SK-N-MC (cell line): Measurements from ENCODE around the gene PREP.

Experiments used
- DNase-seq: peaks from one replicate; pipeline ENCODE4 v3.0.0-alpha.2; 2011; ENCODE audit warnings: low read depth, low spot score
- H3K27ac ChIP-seq: fragments of 200-600 bp; sonication (generic); 2 replicates; pipeline ENCODE4 v1.5.1; 2016; ENCODE audit warnings: mixed run types
- H3K36me3 ChIP-seq: fragments of 200-600 bp; sonication (generic); 2 replicates; pipeline ENCODE4 v1.6.1; 2017; ENCODE audit warnings: antibody characterized with exemption, low read length, mixed read lengths; ENCODE audit not compliant: insufficient read depth
- H3K4me3 ChIP-seq: fragments of 200-600 bp; sonication (generic); 2 replicates; pipeline ENCODE4 v1.5.1; 2016
- H3K9ac ChIP-seq: fragments of 200-600 bp; sonication (generic); 2 replicates; pipeline ENCODE4 v1.8.0; 2017; ENCODE audit warnings: mixed run types, mixed read lengths; ENCODE audit not compliant: insufficient read length
- H3K9me3 ChIP-seq: fragments of 200-600 bp; sonication (generic); 2 replicates; pipeline ENCODE4 v1.6.1; 2017; ENCODE audit warnings: low read depth, mild to moderate bottlenecking, antibody characterized with exemption, low read length, moderate library complexity, mixed read lengths
- EZH2 ChIP-seq: fragments of 200-600 bp; sonication (generic); IDR thresholded peaks from one replicate; pipeline ENCODE4 v1.6.1; 2017; ENCODE audit warnings: antibody characterized with exemption
- FOXP2 ChIP-seq: optimal IDR thresholded peaks from 2 replicates; pipeline ENCODE3; 2011; ENCODE audit warnings: mild to moderate bottlenecking, moderate library complexity; ENCODE audit not compliant: insufficient read depth; ENCODE audit errors: extremely low read length, control extremely low read depth
- POLR2AphosphoS5 ChIP-seq: IDR thresholded peaks from 2 replicates; pipeline ENCODE4 v1.6.1; 2012; ENCODE audit warnings: mild to moderate bottlenecking, low read depth, low read length, borderline replicate concordance

PREP gene

DNA sequence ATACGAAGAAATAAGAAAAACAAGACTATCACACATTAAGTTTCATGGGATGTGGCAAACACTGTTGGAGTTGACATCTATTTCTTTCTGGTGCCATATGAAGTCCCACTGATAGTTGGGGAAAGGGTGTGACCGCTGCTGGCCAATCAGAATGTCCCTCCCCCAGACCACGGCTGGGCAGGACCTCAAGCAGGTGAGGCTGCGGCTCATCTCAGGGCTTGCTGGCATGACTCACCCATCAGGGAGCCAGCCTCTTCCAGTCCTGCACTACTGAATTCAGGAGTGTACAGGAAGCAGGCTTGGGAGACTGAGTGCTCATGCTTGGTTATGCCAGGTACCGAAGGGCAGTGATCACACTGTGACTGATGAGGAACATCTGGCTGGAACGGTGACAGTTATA, 18.9 kb downstream of the PREP start:
- TF ChIP-seq POLR2AphosphoS5 (no peak), FOXP2 (no peak), EZH2 (no peak)
- Histone ChIP-seq H3K36me3 (peaks cover 3% of the 10 kb centered on the region; the same call in 1 of the 2 replicates), H3K27ac (no peak overlapping the region), H3K9ac (no peak overlapping the region), H3K4me3 (no peak overlapping the region), H3K9me3 (no peaks in the 10 kb centered on the region)
- no peak for DNase-seq

DNA sequence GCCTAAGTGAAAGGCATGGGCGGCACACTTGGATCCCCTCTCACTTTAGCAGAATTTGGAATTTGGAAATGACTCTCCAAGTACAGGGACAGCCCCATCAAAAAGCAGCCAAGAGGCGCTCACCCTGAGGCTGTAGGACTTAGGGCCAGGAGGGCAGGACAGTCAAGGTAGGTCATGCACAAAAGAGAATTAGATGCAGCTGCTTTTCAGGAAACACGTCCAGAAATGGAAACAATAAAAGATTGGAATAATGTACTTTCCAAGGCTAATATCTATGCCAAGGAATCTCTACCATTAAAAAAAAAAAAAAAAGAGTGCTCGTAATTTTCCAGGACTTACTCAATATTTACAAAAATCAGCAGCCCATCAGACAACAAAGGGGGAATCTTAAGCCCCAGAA, 19.9 kb downstream of the PREP start:
- TF ChIP-seq FOXP2 (no peak), EZH2 (no peak), POLR2AphosphoS5 (no peak)
- Histone ChIP-seq H3K9me3 (no peaks in the 10 kb centered on the region), H3K36me3 (peaks cover 3% of the 10 kb centered on the region; the same call in 1 of the 2 replicates), H3K27ac (no peak overlapping the region), H3K9ac (no peak overlapping the region), H3K4me3 (no peak overlapping the region)
- no peak for DNase-seq

DNA sequence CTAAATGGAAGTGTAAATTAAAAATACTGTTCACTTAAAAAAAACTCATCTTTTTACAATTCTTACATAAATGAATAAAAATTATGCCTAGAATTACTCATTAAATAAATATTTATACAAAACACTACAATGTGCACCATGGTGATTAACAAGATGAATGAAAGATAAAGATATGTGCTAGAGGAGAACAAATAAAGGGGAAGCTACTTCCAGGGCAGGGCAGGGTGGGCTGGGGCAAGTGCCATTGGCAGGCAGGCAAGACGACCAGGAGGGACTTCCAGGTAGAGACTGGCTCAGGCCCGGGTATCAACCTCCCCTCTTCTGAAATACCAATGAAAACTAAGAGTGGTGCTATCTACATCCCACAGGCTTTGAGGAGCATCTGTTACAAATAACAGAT, 20.4 kb downstream of the PREP start:
- H3K9ac ChIP-seq: no peak overlapping the region
- no peak overlapping the region for H3K4me3 ChIP-seq
- H3K9me3 ChIP-seq: no peaks in the 10 kb centered on the region
- no peak overlapping the region for H3K27ac ChIP-seq
- peaks cover 3% of the 10 kb centered on the region; the same call in 1 of the 2 replicates for H3K36me3 ChIP-seq
- no peak for DNase-seq
- no peak for TF ChIP-seq EZH2
- no peak for TF ChIP-seq FOXP2
- no peak for TF ChIP-seq POLR2AphosphoS5

DNA sequence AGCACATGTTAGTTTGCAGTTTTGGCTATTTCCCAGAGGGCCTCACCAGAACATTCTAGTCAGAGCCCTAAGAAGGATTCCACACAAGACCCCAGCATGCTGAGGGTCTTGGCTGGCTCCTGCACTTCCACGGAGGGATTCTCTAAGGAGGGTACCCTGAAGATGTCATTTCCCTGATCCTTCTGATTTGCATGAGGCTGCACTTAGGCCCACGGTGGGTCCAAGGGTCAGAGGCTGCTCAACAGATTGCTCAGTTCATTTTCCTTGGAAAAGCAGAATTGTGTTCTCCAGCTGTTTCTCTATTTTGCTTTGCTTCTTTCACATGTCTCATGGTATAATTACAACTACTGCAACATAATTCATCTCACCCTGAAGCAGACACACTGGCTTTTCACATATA, 22.2 kb downstream of the PREP start:
- no peak overlapping the region for H3K27ac ChIP-seq
- TF ChIP-seq EZH2 (no peak), FOXP2 (no peak)
- no peak for DNase-seq
- no peak overlapping the region for H3K9ac ChIP-seq
- H3K9me3 ChIP-seq: no peaks in the 10 kb centered on the region
- H3K4me3 ChIP-seq: no peak overlapping the region
- peaks cover 4% of the 10 kb centered on the region; the same call in 1 of the 2 replicates for H3K36me3 ChIP-seq

DNA sequence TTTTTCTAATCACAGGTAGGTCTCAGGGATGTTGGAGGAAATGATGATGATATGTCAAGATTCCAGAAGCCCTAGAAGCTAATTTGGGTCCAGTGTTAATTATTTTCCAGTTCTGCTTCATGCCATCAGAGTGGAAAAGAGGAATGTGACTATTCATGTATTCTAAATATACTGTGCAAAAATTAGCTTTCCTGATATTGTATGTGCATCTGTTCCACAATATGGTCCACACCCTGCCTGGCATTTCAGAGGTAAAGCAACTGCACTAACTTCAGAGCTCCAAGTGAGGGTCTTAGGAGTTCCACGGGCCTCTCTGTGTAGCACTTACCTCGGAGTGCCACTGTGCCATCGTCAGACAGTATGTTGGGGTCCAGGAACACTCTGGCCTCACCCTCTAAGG, 27.1 kb downstream of the PREP start:
- Histone ChIP-seq H3K4me3 (no peak overlapping the region), H3K9ac (no peak overlapping the region), H3K36me3 (peaks cover 21% of the 10 kb centered on the region), H3K27ac (no peak overlapping the region), H3K9me3 (no peaks in the 10 kb centered on the region)
- no peak for TF ChIP-seq POLR2AphosphoS5
- TF ChIP-seq FOXP2: no peak
- TF ChIP-seq EZH2: no peak
- DNase-seq: no peak

DNA sequence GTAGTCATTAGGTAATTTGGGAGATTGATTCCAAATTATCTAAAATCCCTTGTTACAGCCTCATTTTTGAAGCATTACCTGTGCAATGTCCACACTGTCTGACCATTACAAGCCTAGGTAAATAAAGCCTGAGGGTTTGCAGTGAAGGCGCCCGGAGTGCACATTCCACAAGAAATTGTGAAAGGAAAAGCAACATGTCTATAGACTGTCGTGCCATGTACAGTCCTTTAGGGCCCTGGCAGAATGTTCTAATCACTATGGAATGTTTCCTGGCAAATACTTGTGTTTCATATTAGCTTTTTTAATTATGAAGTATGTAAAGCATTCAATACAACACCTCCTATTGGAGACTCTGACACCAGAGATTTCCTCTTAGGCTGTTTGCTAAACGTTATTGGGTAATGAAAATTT, 28.9 kb downstream of the PREP start:
- Histone ChIP-seq H3K9ac (no peak overlapping the region), H3K4me3 (no peak overlapping the region), H3K27ac (peak overlapping the region; percentile 78), H3K36me3 (peaks cover 27% of the 10 kb centered on the region), H3K9me3 (no peaks in the 10 kb centered on the region)
- no peak for DNase-seq
- TF ChIP-seq EZH2 (no peak), FOXP2 (no peak), POLR2AphosphoS5 (no peak)

DNA sequence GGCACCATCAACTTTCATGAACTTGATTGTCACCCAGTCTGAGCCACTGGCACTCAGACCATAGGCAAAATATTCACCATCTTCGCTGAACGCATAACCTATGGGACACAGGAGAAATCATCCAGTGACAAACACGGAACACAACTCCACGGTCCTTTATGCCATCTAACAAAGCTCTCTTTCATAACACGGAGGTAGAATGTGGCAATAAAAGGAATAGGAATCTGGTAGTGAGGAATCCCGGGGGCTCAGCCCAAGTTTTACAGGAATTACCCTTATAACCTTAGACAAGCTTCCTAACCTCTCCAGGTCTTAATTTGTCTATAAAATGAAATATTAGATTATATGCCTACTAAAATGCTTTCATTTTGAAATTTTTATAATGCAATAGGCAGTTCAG, 29.4 kb downstream of the PREP start:
- no peak for DNase-seq
- peak overlapping the region; percentile 78 for H3K27ac ChIP-seq
- TF ChIP-seq FOXP2: no peak
- H3K36me3 ChIP-seq: peaks cover 29% of the 10 kb centered on the region
- H3K9ac ChIP-seq: no peak overlapping the region
- H3K4me3 ChIP-seq: no peak overlapping the region
- H3K9me3 ChIP-seq: no peaks in the 10 kb centered on the region

DNA sequence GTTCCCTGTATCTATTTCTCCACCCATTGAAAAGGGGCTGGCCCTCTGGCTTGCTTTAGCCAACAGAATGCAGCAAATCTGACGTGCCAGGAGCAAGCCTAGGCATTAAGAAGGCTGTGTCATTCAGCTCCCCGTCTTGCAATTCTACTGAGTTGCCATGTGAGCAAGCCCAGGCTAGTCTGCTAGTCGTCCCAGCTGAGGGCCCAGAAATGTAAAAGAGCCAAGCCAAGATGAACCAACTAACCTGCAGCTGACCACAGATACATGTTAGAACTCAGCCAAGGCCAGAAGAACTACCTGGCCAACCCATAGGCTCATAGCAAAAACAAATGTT, 30.1 kb downstream of the PREP start:
- H3K9ac ChIP-seq: no peak overlapping the region
- H3K9me3 ChIP-seq: no peaks in the 10 kb centered on the region
- no peak for DNase-seq
- TF ChIP-seq POLR2AphosphoS5 (no peak), FOXP2 (no peak), EZH2 (no peak)
- peaks cover 29% of the 10 kb centered on the region for H3K36me3 ChIP-seq
- H3K27ac ChIP-seq: no peak overlapping the region
- H3K4me3 ChIP-seq: no peak overlapping the region

DNA sequence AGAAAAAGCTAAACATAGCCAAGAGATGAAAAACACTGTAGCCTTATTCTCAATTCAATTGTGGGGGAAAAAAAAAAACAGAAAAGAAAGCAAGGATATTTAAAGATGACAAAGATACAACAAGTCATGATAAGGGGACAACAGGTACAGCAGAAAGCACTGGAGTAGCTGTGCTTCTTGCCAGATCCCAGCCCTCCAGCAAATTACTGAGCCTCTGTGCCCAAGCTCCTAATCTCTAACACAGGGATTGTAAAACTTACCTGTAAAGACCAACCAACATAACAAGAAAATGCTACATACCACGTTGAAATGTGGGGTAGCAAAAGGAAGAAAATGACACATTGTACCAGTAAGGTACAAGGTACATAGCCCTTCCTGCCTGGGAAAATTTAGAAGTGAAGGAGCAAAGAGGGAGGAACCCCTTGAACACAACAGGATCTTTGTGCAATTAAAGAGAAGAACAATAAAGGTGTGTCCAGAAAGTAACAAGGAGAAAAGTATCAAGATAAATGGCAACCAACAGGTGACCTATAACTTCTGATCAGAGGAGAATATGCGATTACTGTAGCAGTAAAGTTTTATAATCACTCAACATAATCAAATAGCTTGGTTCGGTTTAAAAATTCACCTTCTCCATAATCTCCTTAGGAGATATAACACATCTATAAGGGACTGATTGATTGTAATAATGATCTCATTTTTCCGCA, 30.6 kb downstream of the PREP start:
- peaks cover 29% of the 10 kb centered on the region for H3K36me3 ChIP-seq
- DNase-seq: no peak
- H3K4me3 ChIP-seq: no peak overlapping the region
- TF ChIP-seq FOXP2 (no peak), EZH2 (no peak), POLR2AphosphoS5 (no peak)
- H3K27ac ChIP-seq: no peak overlapping the region
- no peaks in the 10 kb centered on the region for H3K9me3 ChIP-seq
- H3K9ac ChIP-seq: no peak overlapping the region

DNA sequence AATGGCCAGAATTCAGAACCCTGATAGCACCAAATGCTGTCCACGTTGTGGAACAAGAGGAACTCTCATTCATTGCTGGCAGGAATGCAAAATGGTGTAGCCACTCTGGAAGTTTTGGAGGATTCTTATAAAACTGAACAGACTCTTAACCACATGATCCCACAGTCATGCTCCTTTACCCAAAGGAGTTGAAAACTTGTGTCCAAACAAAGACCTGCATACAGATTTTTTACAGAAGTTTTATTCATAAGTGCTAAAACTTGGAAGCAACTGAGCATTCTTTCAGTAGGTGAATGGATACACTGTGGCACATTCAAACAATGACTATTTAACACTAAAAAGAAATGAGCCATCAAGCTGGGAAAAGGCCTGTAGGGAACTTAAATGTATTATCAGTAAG, 32.5 kb downstream of the PREP start:
- no peaks in the 10 kb centered on the region for H3K9me3 ChIP-seq
- H3K27ac ChIP-seq: no peak overlapping the region
- H3K36me3 ChIP-seq: peaks cover 26% of the 10 kb centered on the region
- TF ChIP-seq FOXP2 (no peak), EZH2 (no peak), POLR2AphosphoS5 (no peak)
- H3K4me3 ChIP-seq: no peak overlapping the region
- DNase-seq: no peak
- H3K9ac ChIP-seq: no peak overlapping the region
